ENCODE measurements around the gene CDH23.

CDH23 gene

GRCh38 chr10:71625445-71626175, 228.9 kb downstream of the CDH23 start:
- Histone ChIP-seq H3K9me3 (no peaks in the 10 kb centered on the region), H3K4me1 (peaks cover 0 to 27% (median 17%) of the 10 kb centered on the region in 4 donors), H3K4me3 (no peak overlapping the region), H3K27ac (no peak overlapping the region), H3K27me3 (peaks cover 0 to 16% of the 10 kb centered on the region in 2 donors), H3K36me3 (no peaks in the 10 kb centered on the region)
- no peak for TF ChIP-seq CTCF (IDR thresholded peaks at IDR 0.05)
- DNase-seq: no peak
- intact Hi-C loops (cut with DNase I; ENCODE audit: low total_unique reads): no loop called here

- Histone ChIP-seq H3K36me3 (no peaks in the 10 kb centered on the region), H3K4me3 (no peak overlapping the region), H3K27ac (no peak overlapping the region), H3K9me3 (no peaks in the 10 kb centered on the region), H3K4me1 (peaks cover 0 to 13% (median 5%) of the 10 kb centered on the region in 4 donors), H3K27me3 (peaks cover 0 to 27% of the 10 kb centered on the region in 2 donors)
- no peak for DNase-seq
- TF ChIP-seq CTCF (IDR thresholded peaks at IDR 0.05): no peak
- intact Hi-C loops (cut with DNase I; ENCODE audit: low total_unique reads): no loop called here
Observed at GRCh38 chr10:71627230-71627939, 230.7 kb downstream of the CDH23 start.

- TF ChIP-seq CTCF (IDR thresholded peaks at IDR 0.05): no peak
- H3K27ac ChIP-seq: no peak overlapping the region
- no peaks in the 10 kb centered on the region for H3K36me3 ChIP-seq
- peaks cover 0 to 7% (median 2%) of the 10 kb centered on the region in 4 donors for H3K4me1 ChIP-seq
- intact Hi-C loops (cut with DNase I; ENCODE audit: low total_unique reads): no loop called here
- peaks cover 0 to 27% of the 10 kb centered on the region in 2 donors for H3K27me3 ChIP-seq
- no peak for DNase-seq
- H3K9me3 ChIP-seq: no peaks in the 10 kb centered on the region
- no peak overlapping the region for H3K4me3 ChIP-seq
Observed at GRCh38 chr10:71627956-71628355, 231.2 kb downstream of the CDH23 start.

- intact Hi-C loops (cut with DNase I; ENCODE audit: low total_unique reads): no loop called here
- no peak for DNase-seq
- H3K27me3 ChIP-seq: peaks cover 0 to 27% of the 10 kb centered on the region in 2 donors
- no peak overlapping the region for H3K27ac ChIP-seq
- TF ChIP-seq CTCF (IDR thresholded peaks at IDR 0.05): no peak
- no peaks in the 10 kb centered on the region for H3K4me1 ChIP-seq
- no peak overlapping the region for H3K4me3 ChIP-seq
- H3K36me3 ChIP-seq: no peaks in the 10 kb centered on the region
- no peaks in the 10 kb centered on the region for H3K9me3 ChIP-seq
Observed at GRCh38 chr10:71629131-71629530, 232.4 kb downstream of the CDH23 start.

GRCh38 chr10:71630168-71630567, 233.4 kb downstream of the CDH23 start:
- H3K27ac ChIP-seq: no peak overlapping the region
- no peak for TF ChIP-seq CTCF (IDR thresholded peaks at IDR 0.05)
- intact Hi-C loops (cut with DNase I; ENCODE audit: low total_unique reads): no loop called here

More at GRCh38 chr10:71630168-71630567, 233.4 kb downstream of the CDH23 start:
- Histone ChIP-seq H3K36me3 (no peaks in the 10 kb centered on the region), H3K4me3 (no peak overlapping the region), H3K27me3 (peaks cover 0 to 27% of the 10 kb centered on the region in 2 donors), H3K4me1 (peaks cover 0 to 5% (median 0%) of the 10 kb centered on the region in 4 donors), H3K9me3 (no peaks in the 10 kb centered on the region)
- no peak for DNase-seq
